HuH-7.5 (cell line): ENCODE measurements around the gene TUBB2B.
A peak's percentile ranks its signal among the peaks of the same experiment; 100 is the strongest.

Source experiments
- DNase-seq: peaks from one replicate; pipeline ENCODE4 v3.0.0; 2011; ENCODE audit warnings: low spot score

The TUBB2B gene

DNA sequence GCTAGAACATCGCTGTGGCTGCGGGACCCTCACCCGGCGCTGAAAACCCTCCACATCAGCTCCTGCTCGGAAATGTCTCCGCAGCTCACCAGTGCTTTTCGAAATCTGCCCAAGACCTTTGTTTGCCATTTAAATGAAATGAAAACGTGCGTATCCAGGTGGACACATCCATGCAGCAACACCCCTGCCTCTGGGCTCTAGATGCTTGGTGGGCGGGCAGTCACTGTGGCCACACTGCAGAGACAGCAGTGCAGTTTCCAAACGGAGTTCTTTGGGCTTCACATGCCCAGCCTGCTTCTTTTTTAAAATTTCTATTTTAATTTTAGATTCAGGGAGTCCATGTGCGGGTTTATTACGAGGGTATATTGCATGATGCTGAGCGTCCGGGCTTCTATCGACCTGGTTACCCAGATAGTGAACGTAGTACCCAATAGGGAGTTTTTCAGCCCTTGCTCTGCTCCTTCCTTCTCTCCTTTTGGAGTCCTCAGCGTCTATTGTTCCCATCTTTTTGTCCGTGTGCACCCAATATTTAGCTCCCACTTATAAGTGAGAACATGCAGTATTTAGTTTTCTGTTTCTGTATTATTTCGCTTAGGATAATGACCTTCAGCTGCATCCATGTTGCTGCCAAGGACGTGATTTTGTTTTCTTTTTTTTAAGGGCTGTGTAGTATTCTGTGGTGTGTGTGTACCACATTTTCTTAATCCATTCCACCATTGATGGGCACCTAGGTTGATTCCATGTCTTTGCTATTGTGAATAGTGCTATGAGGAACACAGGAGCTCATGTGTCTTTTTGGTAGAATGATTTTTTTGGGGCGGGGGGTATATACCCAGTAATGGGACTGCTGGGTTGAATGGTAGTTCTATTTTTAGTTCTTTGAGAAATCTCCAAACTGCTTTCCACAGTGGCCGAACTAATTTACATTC lies 4.8 kb upstream of the TUBB2B start:
- DNase-seq = no peak

DNA sequence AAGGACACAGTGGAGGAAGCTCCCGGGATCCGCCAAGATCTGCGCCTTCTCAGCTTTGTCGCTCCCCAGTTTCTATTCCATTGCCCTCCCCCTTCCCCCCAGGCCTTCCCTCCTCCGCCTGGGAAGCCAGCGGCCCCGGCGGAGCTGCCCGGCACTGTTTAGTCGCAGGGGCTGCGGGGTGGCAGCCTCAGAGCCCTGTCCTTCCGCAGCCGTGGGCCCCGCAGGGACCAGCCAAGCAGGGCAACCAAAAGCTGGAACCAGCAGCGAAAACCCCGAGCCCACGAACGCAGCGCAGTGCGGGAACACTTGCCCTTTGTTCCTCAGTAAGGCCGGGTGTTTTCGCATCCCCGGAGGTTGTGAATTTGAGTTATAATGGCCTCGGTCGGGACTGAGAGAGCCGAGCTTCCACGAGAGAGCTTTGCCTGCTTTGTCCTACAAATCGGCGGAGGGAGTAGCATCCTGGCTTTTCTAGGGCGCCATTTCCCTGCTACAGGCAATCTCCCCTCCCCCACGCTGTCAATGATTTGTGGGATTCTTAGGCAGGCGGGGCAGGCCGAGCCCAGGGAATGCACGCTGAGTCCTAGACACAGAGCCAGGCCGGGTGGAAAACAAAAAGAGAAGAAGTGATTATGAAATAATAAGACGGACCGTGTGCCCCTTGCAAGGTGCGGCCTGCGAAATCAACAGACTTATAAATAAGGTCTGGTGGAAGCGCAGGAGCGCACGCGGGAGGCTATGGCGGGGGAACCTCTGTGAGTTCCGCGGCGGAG lies 4.0 kb upstream of the TUBB2B start:
- DNase-seq = no peak

DNA sequence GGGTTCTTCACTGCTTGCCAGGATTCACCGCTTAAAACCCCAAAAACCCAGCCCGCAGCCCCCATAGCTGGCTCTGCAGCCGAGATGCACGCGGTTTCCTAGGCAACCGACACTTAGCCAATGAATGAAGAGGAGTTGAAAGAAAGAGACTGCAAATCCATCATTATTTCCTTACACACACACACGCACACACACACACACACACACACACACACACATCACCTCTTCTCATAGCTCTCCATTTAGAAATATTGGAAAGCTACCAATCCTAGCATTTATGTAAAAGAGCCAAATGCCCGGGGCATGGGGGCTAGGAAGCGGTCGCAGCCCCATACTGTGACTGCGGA lies 3.4 kb upstream of the TUBB2B start:
- no peak for DNase-seq

DNA sequence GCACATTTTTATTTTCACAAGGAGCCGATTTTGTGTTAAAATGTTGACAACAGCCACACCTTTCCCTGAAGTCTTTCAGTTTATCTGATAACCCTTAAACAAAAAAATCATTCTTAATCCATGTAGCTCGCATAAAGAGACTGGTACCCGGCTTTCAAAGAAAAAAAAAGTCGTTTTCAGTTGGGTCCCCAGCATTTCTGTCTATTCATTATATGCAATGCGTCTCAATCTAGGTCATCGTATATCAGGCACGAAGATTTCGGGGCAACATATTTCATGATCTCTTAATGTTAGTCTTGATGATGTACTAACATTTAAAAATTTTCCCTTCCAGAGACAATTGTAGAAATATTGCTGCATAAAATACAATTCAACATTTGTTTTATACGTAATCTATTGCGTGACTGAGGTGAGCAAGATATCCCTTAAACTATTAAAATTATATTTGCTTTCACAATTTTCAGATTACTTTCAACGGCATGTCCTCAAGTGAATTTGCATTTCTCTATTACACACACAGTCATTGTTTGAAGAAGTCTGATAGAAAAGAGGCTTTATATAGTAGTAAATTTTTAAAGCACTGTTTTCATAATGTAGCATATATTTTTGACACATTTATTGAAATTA lies 2.9 kb upstream of the TUBB2B start:
- DNase-seq = no peak

DNA sequence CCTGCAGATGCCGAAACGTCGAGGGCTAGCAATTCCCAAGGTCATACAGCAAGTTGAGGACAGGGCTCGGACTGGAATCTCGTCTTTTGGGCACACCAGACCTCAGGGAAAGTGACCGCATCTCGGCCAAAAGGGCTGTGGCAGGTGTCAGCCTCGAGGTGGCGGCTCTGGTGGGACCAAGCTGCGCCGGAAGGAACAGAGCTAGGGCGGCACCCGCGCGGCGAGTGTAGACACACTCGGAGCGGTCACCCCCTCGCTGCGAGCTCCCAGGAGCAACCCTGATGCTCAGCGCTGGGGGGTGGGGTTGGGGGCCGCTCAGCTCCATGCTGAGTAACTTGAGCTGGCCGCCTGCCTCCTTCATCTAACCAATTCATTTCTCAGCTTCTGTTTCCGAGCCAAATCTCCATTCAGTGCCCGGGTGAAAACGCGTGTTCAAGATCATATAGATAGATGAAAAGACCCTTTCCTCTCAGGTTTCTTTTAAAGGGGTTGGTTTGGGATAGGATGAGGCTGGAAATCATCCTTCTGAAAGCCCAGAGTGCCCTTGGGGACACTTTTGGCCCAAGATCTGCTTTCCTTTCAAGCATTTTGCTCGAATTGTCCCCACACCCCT lies 2.2 kb upstream of the TUBB2B start:
- no peak for DNase-seq

DNA sequence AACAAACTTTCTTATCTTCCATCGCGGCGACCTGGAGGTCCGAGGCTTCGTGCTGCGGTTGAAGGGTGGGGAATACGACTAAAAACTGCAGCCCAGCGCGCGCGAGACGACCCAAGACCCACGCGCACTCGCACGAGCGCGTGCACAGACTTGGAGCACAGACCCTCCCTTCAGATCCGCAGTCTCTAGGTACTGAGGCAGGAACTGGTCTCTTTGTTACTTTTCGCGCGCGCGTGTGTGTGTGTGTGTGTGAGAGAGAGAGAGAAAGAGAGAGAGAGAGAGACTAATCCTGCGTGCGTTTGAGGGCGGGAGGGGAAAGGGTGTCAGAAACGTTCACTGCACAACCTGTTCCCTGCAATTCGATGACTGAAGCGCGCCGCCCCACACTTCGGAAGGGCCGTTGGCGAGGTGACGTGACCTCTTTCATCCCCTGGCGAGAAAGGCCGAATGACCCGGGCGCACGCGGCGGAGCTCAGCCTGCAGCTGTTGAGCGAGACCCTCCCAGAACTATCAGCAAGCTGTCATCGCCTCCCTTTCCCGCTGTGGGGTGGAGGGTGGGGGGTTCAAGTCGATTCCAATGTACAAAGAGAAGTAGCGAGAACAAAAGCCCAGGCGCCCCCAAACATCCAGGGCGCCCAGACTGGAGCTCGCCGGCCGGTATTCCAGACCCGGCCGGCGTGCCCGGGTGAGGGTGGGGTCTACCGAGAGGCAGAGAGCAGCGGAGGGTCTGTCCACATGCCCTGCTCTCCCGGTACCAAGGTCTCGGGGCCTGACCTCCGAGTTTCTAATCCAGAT lies 1.5 kb upstream of the TUBB2B start:
- no peak for DNase-seq

- DNase-seq = no peak
Measured at GRCh38 chr6:3228046-3228671, 706 bp upstream of the TUBB2B start.

DNA sequence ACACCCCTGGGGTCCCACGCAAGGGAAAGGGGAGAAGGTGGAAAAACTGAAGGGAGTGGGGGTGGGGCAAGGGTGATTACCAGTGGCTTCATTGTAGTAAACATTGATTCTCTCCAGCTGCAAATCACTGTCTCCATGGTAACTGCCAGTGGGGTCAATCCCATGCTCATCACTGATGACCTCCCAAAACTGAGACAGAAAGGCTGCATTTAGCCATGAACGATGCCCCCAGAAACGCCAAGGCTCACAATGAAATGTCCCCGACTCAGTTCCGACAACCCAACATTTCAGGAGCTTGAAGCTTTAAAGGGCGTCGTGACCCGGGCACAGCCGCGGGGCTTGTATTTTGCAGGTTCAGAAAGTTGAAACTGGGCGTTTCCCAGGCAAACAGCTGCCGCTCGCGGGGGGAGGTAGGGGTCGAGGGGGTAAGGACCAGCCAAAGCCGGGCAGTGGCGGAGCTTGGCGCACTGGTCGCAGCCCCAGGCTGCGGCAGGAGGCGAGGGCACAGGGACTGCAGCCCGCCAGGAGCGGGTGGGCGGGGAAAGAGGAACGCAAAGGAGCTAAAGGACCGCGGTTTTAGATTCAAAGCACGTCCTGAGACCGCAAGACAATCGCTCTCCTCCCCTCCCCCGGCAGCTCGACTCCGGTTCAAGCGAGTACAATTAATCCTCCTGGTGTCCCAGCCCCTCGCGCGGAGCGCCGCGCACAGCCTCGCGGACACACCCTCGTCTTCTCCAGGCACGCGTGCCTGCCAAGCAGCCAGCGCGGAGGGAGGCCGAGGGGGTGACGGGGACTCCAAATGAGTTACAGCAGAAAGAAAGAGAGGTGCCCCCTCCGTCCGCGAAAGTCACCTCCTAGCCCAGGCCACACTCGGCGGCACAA lies 731 bp downstream of the TUBB2B start:
- peak; percentile 41 for DNase-seq

DNA sequence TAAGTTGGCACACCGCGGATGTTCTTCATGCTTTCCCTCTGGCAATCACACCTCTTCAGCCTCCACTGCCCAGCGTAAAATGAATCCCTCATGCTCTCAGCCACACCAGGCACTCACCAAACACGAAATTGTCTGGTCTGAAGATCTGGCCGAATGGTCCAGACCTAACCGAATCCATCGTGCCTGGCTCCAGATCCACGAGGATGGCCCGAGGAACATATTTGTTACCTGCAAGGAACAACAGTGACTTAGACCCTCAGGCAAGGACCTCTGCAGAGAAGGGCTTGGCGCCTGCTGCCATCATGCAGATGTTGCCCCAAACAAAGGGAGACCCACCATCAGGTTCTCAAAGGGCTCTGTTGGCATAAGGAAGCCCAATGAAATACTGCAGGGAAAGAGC lies 1.4 kb downstream of the TUBB2B start:
- no peak for DNase-seq

- no peak for DNase-seq
Measured at GRCh38 chr6:3222506-3223038, 4.9 kb downstream of the TUBB2B start.

DNA sequence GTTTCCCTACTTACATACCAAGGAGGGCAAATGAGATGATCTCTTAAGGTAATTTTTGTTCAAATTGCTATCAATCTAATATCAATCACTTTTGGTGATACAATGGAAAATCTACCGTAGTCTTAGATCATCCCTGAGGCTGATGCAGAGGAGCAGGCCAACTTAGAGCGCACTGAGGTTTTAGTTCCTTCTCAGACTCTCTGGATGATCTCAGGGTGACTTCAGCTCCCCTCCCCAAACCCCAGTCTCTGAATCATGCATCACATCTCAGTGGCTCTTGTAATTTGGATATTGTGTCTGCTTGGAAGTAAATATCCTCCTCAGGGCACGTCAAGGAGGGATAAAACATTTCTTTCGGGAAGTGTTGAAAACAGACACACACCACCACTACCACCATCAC lies 5.9 kb downstream of the TUBB2B start:
- no peak for DNase-seq

DNA sequence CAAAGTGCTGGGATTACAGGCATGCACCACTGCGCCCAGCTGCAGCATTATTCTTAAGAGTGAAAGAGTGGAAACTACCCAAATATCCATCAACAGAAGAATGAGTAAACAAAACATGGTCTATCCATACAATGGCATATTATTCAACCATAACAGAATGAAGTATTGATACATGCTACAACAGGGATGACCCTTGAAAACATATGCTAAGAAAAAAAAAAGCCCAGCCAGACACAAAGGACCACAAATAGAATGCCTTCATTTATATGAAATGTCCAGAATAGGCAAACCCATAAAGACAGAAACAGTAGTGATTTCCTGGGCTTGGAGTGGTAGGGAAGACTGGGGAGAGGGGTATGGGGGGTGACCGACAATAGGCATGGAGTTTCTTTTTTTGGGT lies 7.1 kb downstream of the TUBB2B start:
- DNase-seq = no peak

DNA sequence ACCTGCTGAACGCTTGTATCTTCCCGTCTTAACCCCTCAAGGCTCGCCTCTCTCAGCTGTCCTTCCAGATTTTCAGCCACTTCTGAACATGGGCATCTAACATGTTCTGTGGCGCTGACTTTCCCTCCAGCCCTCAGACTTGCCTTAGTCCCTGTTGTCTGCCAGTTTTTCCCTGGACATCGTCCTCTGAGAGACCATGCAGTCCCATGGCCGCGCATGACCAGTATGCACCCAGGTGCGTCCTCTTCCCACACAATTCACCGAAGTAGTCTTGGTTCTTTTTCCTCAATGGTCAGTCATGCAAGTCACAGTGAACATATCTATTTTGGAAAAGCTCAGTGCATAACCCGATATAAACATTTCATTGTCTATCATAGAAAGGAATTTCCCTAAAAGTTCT lies 9.2 kb downstream of the TUBB2B start:
- DNase-seq = no peak

GRCh38 chr6:3217286-3217685 lies 10.2 kb downstream of the TUBB2B start:
- no peak for DNase-seq

- no peak for DNase-seq
Measured at GRCh38 chr6:3214898-3215297, 12.6 kb downstream of the TUBB2B start.

- DNase-seq = no peak
Measured at GRCh38 chr6:3213334-3213695, 14.1 kb downstream of the TUBB2B start.

GRCh38 chr6:3212261-3212660 lies 15.2 kb downstream of the TUBB2B start:
- DNase-seq = no peak

- no peak for DNase-seq
Measured at GRCh38 chr6:3211681-3212080, 15.8 kb downstream of the TUBB2B start.

DNA sequence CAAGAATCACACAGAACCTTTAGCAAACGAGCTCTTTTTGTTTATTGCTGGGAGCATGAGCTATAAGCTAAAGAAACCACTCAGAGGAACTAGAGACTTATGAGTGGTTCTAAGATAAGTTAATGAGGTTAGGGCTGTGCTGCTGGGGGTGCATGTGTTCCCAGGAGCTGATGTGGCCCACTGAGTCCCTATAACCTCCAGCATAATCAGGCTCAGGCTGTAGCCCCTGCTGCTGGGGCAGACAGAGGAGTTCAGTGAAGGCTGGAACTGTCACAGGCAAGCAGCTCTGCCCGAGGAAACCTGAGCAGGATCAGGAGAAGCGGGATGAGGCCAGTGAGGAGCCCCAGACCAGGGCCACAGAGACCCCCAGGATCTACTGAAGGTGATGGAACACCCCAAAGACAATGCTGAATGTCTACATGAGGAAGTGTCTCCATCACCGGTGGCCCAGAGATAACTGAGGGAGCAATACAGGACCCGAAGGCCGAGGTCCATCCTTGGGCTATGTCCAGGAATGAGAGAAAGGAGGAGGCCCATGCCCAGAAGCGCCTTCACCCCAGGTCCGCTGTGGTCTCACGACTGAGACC lies 17.3 kb downstream of the TUBB2B start:
- DNase-seq = no peak
